A549 treated with AZD9567 at 1 μM for 4 hours (cell line): ENCODE measurements around the gene ZNF429. TPM values are rescaled to one million over a fixed set of nuclear protein-coding genes. Genes with fewer than 3 reads are reported as not detected.

Experiments
- total RNA-seq: library from RNA; stranded (reverse); fragments of 200-300 nt; extraction: Qiagen RNA extraction; gene quantifications from 5 replicates; pipeline ENCODE4 v1.2.3, GENCODE V29; 2022; ENCODE audit not compliant: insufficient read depth

ZNF429 gene
- not detected in 5 replicates for total RNA-seq

DNA sequence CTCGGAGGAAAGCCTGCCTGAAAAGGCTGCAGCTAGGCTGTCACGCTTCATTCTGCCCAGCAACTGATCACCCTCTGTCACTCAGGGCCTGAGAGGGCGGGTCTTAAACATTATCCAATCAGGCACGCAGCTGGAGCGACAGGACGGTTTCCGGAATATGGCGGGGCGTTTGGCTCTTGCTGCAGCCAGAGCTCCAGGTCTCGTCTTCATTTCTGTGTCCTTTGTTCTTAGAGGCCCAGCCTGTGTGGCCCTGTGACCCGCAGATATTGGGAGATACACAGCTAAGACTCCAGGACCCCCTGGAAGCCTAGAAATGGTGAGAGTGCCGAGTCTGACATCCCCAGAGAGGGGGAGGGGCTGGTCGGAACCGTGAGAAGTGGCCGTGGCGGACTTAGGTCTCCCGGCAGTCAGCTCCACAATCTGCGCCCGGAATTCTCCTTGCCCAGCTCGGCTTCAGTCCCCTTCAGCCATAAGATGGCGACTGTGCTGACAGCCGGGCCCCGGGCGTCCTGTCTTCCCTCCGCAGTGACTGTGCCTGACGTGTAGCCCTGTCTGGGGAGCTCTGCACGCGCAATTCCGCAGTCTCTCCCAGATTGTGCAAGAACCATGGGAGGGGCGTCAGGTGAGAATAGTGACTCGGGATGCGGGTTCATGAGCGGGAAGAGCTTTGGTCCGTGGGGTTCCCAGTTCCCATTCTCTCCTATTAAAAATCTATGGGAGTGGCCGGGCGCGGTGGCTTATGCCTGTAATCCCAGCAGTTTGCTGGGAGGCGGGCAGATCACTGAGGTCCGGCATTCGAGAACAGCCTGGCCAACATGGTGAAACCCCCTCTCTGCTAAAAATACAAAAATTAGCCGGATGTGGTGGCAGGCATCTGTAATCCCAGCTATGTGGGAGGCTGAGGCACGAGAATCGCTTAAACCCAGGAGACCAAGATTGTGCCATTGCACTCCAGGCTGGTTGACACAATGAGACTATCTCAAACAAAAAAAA, at the start of gene ZNF429:
Gene ZNF429, plus strand, starts transcription at position 144 of the 993 bp plus-strand sequence. Its CDS starts 170 bp downstream, at position 314.

Other genes with a start within 250 kb of the ZNF429 start
- gene ZNF708, start 176.2 kb upstream of the ZNF429 start, total RNA-seq, result 0.79 to 1.2 TPM (median 0.96 TPM) in 5 replicates
- 0.65 to 1.2 TPM (median 0.97 TPM) in 4 of 5 replicates, not detected in the other for gene ZNF738, start 146.6 kb upstream of the ZNF429 start, total RNA-seq
- gene ZNF493, start 108.5 kb upstream of the ZNF429 start, total RNA-seq, result 0.02 to 0.14 TPM (median 0.06 TPM) in 4 of 5 replicates, not detected in the other